Activated naive CD8-positive, alpha-beta T cell treated with anti-CD3 and anti-CD28 coated beads, Interleukin-2, amount 50 U/mL, for 16 hours (primary cell): Measurements from ENCODE around the gene GFAP.

Source experiments
- DNase-seq: peaks from one replicate; pipeline ENCODE4 v3.0.0-alpha.2; 2020; ENCODE audit warnings: low read depth, low spot score

The GFAP gene

DNA sequence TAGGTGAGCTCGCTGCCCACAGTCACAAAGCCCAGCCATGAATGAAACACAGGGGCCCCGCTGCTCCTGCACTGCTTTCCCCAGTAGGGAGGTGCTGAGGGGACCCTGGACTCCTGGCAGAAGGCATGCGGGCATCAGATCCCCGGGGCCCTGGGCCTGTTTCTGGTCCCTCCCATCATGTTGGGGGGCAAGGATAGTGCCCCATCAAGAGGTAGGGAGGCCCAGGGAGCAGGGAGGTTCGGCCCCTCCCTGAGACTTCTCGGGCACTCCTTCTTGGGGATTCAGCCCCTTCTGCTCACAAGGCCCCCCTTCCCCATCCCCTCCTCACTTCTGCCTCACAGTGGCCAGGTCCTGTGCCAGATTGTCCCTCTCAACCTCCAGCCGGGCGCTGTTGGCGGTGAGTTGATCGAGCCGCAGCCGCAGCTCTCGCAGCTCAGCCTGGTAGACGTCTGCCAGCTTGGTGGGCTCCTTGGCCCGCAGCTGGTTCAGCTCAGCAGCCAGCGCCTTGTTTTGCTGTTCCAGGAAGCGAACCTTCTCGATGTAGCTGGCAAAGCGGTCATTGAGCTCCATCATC lies 515 bp downstream of the GFAP start:
- no peak for DNase-seq

GRCh38 chr17:44914148-44914547 lies 1.2 kb downstream of the GFAP start:
- no peak for DNase-seq

DNA sequence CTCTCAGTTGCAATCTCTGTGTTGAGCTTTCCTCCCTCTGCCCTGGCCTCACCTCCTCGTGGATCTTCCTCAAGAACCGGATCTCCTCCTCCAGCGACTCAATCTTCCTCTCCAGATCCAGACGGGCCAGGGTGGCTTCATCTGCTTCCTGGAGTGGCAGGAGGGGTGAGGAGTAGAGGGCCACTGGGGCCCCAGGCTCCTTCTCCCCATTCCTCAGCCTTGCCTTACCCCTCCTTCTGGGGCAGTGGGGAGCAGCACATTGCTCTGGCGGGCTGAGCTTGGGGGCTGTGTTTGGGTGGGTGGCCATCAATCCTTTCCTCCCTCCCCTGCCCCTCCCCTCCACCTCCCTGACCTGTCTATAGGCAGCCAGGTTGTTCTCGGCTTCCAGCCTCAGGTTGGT lies 1.6 kb downstream of the GFAP start:
- DNase-seq: no peak

DNA sequence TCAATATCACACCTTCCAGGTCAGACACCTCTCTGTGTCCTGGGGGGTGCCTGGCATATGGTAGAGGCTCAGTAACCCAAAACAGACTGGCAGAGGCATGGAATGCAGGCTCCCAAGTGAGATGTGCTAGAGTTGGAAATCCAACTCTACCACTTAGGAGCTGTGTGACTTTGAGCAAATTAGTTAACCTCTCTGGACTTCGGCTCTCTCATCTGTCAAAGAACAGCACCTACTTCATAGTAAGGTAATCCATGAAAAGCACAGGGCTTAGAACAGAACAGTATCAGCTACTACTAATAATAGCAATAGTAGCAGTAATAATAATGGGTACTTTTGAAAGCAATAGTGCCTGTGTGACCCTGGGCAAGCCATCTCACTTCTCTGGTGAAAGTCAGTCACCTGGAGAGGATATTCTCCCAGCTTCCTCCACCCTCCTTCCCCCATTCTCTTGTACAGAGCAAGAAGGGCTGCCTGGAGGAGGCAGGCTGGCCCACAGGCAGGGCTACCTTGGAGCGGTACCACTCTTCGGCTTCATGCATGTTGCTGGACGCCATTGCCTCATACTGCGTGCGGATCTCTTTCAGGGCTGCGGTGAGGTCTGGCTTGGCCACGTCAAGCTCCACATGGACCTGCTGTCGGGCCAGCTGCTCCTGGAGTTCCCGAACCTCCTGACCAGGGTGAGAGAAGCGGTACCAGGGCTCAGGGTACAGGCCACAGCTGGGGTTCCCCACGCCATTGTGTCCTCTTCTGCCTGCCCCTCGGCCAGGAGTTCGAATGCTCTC lies 2.3 kb downstream of the GFAP start:
- DNase-seq: no peak

GRCh38 chr17:44911133-44912001 lies 3.9 kb downstream of the GFAP start:
- DNase-seq: no peak

DNA sequence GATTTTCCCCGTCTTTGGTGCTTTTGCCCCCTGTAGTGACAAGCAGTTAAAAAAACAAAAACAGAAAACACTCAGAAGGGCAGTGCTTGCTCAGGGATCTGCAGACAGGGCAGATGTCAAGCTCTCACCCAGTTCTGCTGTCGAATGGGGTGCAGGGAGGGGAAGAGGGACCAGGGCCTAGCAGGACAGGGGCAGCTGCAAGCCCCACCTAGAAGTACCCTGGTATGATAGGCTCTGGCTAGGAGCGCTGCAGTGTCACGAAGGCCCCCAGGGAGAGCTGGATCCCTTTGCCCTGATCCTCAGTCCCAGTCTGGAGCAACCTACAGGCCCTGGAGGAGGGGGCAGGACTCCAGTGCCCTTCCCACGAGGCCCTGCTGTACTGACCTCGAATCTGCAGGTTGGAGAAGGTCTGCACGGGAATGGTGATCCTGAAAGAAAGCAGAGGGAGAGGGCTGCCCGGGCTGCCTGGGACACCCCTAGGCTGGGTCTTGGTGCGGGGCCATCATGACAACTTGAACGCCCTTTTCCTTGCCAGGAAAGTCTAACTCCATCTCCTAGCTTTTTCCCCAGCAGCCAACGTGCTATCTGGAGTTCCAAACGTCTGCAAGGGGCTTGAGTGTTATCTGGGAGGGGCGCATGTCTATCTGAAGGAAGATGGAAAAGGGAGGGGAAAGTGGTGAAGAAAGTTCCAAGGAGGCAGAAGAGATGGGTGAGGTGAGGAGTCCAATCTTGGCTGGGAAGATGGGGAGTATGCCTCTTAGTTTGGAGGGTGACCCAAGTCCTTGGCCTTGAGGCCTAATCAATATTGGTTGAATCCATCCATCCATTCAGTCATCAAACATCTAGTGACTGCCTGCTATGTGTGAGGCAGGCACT lies 4.8 kb downstream of the GFAP start:
- no peak for DNase-seq

- no peak for DNase-seq
These were observed 5.6 kb downstream of the GFAP start for GRCh38 chr17:44909681-44910144.

- DNase-seq: no peak
These were observed 6.5 kb downstream of the GFAP start for GRCh38 chr17:44908761-44909326.

DNA sequence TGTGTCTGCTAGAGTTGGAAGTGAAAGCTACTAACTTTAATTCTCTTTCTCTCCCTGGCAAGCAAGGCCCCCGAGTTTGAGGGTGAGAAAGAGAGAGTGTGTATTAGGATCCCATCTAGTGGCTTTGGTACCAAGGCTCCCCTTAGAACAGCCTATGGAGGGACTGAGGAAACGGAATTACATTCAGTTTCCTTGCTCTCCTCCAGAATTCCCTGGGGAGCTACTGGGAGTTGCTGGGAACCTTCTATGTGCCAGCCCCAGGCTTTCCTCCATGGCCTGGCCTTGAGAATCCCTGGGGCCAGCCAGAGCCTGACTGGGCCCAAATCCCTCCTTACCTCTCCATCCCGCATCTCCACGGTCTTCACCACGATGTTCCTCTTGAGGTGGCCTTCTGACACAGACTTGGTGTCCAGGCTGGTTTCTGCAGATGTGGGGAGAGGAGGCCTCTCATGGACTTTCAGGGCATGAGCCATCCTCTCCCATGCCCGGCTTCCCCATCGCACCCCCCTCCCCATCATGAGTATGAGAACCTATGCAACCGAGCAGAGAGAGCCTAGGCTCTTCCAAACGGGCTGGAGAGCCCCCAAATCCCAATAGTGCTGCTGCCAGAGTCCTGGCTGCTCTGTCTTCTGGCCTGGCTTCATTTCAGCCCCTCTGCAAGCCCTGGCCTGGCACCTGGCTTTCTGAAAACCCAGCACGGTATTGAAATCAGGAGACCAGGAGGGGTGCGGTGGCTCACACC lies 7.4 kb downstream of the GFAP start:
- DNase-seq: no peak

GRCh38 chr17:44906763-44907728 lies 8.3 kb downstream of the GFAP start:
- no peak for DNase-seq

GRCh38 chr17:44906010-44906646 lies 9.2 kb downstream of the GFAP start:
- DNase-seq: no peak

DNA sequence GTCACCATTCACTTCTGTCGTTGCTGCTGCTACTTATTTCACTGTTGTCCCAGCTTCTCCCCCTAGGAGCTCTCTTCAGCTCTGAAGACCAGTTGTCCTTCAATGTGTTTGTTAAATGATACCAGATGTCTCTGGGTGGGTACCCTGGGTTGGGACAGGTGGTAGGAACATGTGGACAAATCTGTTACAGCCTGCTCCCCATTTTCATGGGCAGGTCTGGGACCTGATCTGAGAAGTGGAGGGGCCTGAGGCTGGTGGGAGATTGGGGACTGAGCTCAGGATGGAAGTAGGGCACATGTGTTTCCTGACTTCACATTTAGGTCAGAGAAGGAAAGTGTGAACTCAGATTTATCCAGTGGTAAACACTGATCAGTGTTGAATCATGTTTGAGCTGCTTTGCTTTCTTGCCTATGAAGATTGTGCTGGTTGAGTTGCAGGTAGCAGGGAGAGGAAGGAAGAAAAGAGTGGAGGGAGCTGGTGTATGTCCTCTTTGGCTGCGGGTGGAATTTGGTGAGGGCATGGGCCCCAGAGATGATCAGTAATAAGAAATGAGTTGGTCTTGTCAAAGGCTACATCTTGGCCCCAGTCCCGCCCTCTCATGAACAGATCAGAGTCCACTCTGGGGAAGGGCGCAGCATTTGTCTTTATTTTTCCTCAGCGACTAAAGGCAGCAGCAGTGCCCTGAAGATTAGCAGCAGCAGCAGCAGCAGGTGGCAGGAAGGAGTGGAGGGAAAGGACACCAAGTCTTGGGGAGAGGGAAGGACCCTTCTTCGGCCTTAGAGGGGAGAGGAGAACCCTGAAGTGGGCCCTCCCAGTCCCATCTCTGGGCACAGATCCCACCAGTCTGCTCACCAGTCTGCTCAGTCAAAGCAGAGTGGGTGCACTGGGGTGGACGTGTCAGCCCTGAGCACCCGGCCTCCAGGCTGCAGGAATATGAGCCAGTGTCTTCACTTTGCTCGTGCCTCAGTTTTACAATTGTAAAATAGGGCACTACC lies 10.0 kb downstream of the GFAP start:
- no peak for DNase-seq

DNA sequence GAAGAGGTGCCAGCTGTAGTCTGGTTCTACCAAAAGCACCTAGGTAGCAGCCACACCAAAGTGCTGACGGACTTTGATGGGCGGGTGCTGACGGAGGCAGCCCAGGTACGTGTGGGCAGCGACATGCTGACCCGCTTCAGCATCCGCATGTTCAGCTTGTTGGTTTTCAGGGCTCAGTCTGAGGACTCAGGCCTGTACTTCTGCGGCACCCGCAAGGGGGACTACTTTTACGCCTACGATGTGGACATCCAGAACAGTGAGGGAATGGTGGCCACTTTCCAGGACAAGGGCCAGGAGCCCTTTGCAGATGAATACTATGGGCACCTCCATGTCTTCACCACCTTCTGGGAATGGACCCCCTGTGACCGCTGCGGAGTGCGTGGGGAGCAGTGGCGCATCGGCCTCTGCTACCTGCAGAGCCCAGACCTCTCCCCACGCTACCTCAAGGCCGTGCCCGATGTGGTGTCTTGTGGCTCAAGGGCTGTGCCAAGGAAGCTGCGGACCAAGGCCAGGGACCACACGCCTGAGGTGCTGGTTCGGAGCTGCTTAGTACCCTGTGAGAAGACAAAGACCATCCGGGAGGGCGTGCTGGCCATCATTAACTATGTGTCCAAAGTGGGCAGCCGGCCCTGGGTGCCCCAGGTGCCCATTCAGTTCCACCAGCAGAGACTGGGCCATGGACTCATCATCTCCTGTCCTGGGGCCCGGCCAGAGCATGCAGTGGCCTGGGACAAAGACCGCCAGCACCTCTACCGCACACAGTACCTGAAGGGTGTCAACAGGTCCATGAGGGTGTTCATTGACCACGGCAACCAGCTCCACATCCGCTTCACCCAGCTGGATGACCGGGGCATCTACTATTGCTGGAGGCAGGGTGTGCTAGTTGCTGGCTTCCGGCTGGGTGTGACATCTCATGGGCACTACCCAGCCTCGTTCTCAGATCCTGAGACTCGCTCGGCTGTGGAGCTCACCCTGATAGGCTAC lies 11.0 kb downstream of the GFAP start:
- DNase-seq: no peak

DNA sequence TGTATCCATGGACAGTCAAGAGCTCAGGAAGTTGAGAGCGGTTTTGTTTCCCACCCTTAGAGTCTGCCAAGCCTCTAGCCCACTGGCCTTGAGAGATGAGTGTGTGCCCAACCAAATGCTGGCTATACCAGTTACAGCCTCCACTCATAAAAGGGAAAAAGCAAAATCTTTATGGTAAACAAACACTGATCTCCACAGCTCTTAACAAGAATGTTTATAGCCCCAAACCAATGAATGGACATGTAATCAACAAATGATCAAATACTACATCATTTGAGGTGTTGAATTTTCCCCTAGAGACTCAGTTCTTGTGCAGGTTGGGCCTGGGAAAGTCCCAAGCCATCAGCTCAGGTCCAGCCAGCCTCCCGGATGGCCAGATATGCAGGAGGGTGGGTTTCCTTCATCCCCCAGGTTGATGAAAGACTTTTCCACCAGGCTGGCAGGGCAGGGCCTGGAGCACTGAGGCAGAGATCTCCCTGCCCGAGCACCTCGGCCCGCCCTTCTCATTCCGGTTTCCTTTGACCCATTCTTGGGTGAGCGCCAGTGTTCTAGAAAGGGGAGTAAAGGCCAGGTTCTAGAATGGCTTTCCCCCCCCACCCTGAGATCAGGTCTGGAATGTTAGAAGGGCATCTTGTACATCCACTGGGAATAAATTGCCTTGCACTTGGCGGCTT lies 12.2 kb downstream of the GFAP start:
- no peak for DNase-seq

- no peak for DNase-seq
These were observed 13.1 kb downstream of the GFAP start for GRCh38 chr17:44902135-44902760.
